Caco-2 (cell line): Measurements from ENCODE around the gene SYNPO2. TPM values are rescaled to one million over a fixed set of nuclear protein-coding genes. Genes with fewer than 3 reads are reported as not detected.

ENCODE experiments used
- BruUV-seq: library from RNA; stranded (reverse); fragments of 400-500 nt; replicated peaks from 2 replicates; lab custom pipeline; 2021; lab: Mats Ljungman, UMichigan
- CTCF ChIA-PET: fragments of 300-600 bp; sonication (Branson Sonifier 250); formaldehyde crosslinking; loops from one replicate; lab custom pipeline; 2022; ENCODE audit warnings: antibody characterized with exemption; lab: Charles Lee
- POLR2A ChIA-PET: fragments of 300-600 bp; sonication (Branson Sonifier 250); formaldehyde crosslinking; loops from one replicate; lab custom pipeline; 2022; ENCODE audit warnings: antibody characterized with exemption; lab: Charles Lee
- DNase-seq, 2 experiments: peaks; one replicate each; pipeline versions ENCODE4 v3.0.0 to v3.0.0-alpha.2; 2020 to 2022
- H3K27me3 ChIP-seq: replicated peaks from 2 replicates; pipeline ENCODE4 v1.6.0; 2011; ENCODE audit warnings: low read length; ENCODE audit not compliant: control insufficient read depth, insufficient read depth
- H3K36me3 ChIP-seq: 2 replicates; pipeline ENCODE4 v1.5.1; 2011; ENCODE audit warnings: low read length; ENCODE audit not compliant: control insufficient read depth, insufficient read depth
- H3K4me1 ChIP-seq: fragments of 250-450 bp; sonication (Bioruptor Pico); 2 replicates; pipeline ENCODE4 v1.5.1; 2020; ENCODE audit warnings: mild to moderate bottlenecking
- H3K4me3 ChIP-seq: 2 replicates; pipeline ENCODE4 v1.5.1; 2011; ENCODE audit warnings: low read depth, mild to moderate bottlenecking, control low read depth, low read length
- H3K9me3 ChIP-seq: fragments of 250-450 bp; sonication (Bioruptor Pico); 2 replicates; pipeline ENCODE4 v1.5.1; 2020; ENCODE audit warnings: mild to moderate bottlenecking, moderate library complexity
- H3K27ac Mint-ChIP-seq: one replicate; pipeline ENCODE4 v1.8.0; 2022; ENCODE audit warnings: mixed read lengths; ENCODE audit not compliant: unreplicated experiment
- H3K27me3 Mint-ChIP-seq: one replicate; pipeline ENCODE4 v1.8.0; 2022; ENCODE audit warnings: mixed read lengths; ENCODE audit not compliant: insufficient read depth, unreplicated experiment
- H3K36me3 Mint-ChIP-seq: one replicate; pipeline ENCODE4 v1.8.0; 2022; ENCODE audit warnings: mild to moderate bottlenecking, mixed read lengths; ENCODE audit not compliant: insufficient read depth, unreplicated experiment
- H3K4me1 Mint-ChIP-seq: one replicate; pipeline ENCODE4 v1.8.0; 2022; ENCODE audit warnings: low read depth, mixed read lengths; ENCODE audit not compliant: unreplicated experiment
- H3K4me3 Mint-ChIP-seq: one replicate; pipeline ENCODE4 v1.8.0; 2022; ENCODE audit warnings: mild to moderate bottlenecking, moderate library complexity, mixed read lengths; ENCODE audit not compliant: unreplicated experiment
- H3K9me3 Mint-ChIP-seq: one replicate; pipeline ENCODE4 v1.8.0; 2022; ENCODE audit warnings: mixed read lengths; ENCODE audit not compliant: unreplicated experiment
- intact Hi-C: fragments of 100-400 bp; cut with micrococcal nuclease; formaldehyde crosslinking; loops from one replicate; pipeline ENCODE4 v1.10.0; 2022; ENCODE audit not compliant: unreplicated experiment
- total RNA-seq: library from RNA; stranded (reverse); gene quantifications from 2 replicates; pipeline ENCODE4 v1.2.3, GENCODE V29; 2022
- TF ChIP-seq, protein P1 (sequence below), 2 experiments: fragments of 200-600 bp in 1 of 2; IDR thresholded peaks; 1 replicate in 1 of 2; 2 replicates in 1 of 2; pipeline versions ENCODE4 v1.5.1 to v1.8.0; 2011 to 2022; ENCODE audit warnings: antibody characterized with exemption in 1 of 2, control low read depth in 1 of 2, inconsistent platforms in 1 of 2, low read depth in 1 of 2, low read length in 1 of 2, mild to moderate bottlenecking in 1 of 2, moderate library complexity in 1 of 2; ENCODE audit not compliant: insufficient read depth in 1 of 2, severe bottlenecking in 1 of 2, unreplicated experiment in 1 of 2

The SYNPO2 gene
- total RNA-seq, 1 experiment from 2014 or later = 0.16 TPM

DNA sequence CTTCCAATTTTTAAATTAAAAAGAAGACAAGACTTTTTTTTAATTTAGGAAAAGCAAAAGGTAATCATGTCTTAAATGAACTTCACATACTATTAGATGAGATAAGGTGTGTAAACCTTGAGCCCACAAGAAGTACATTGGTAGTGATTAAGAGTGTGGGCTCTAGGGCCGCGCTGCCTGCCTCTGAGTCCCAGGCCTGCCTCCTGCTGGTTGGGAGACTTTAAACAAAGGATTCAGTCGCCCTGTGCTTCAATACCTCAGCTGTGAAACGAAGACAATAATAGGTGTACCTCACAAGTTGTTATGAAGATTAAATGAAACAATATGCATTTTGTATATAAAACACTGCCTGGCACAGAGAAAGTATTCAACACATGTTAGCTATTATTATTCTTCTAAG, 151.1 kb downstream of the SYNPO2 start:
- intact Hi-C loops = loop anchor here (1.0 kb wide), 1 partner anchor 57 kb away; no protein-coding TSS in a partner anchor
- Mint-ChIP-seq H3K36me3 (peaks cover 5% of the 10 kb centered on the region), H3K4me3 (no peak overlapping the region), H3K27me3 (no peaks in the 10 kb centered on the region), H3K4me1 (peaks cover 20% of the 10 kb centered on the region), H3K9me3 (no peaks in the 10 kb centered on the region), H3K27ac (no peak overlapping the region)
- TF ChIP-seq, protein P1, sequence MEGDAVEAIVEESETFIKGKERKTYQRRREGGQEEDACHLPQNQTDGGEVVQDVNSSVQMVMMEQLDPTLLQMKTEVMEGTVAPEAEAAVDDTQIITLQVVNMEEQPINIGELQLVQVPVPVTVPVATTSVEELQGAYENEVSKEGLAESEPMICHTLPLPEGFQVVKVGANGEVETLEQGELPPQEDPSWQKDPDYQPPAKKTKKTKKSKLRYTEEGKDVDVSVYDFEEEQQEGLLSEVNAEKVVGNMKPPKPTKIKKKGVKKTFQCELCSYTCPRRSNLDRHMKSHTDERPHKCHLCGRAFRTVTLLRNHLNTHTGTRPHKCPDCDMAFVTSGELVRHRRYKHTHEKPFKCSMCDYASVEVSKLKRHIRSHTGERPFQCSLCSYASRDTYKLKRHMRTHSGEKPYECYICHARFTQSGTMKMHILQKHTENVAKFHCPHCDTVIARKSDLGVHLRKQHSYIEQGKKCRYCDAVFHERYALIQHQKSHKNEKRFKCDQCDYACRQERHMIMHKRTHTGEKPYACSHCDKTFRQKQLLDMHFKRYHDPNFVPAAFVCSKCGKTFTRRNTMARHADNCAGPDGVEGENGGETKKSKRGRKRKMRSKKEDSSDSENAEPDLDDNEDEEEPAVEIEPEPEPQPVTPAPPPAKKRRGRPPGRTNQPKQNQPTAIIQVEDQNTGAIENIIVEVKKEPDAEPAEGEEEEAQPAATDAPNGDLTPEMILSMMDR (IDR thresholded peaks at IDR 0.05; ENCODE audit: insufficient read depth in 1 of 2, low read depth in 1 of 2, low read length in 1 of 2, severe bottlenecking in 1 of 2, unreplicated experiment in 1 of 2) = peak; percentile 24 to 26
- Histone ChIP-seq H3K4me3 (no peak overlapping the region), H3K4me1 (peaks cover 10% of the 10 kb centered on the region), H3K9me3 (no peaks in the 10 kb centered on the region), H3K27me3 (no peaks in the 10 kb centered on the region), H3K36me3 (no peaks in the 10 kb centered on the region)
- POLR2A ChIA-PET = interaction anchor here (1.0 to 1.1 kb wide), 2 partner anchors 98 to 172 kb away, joined by 3 read pairs; partner anchors contain the start of gene USP53
- CTCF ChIA-PET = interaction anchor here (0.9 kb wide), 1 partner anchor 77 kb away, joined by 4 read pairs; no protein-coding TSS in a partner anchor
- no peak for DNase-seq
- no TSS peak for BruUV-seq

GRCh38 chr4:119040261-119040660, 151.6 kb downstream of the SYNPO2 start:
- DNase-seq = no peak
- BruUV-seq = no TSS peak
- POLR2A ChIA-PET = interaction anchor here (1.1 kb wide), 1 partner anchor 172 kb away, joined by 3 read pairs; the partner anchor contains the start of gene USP53
- Histone ChIP-seq H3K9me3 (no peaks in the 10 kb centered on the region), H3K27me3 (no peaks in the 10 kb centered on the region), H3K4me3 (no peak overlapping the region), H3K4me1 (peaks cover 10% of the 10 kb centered on the region), H3K36me3 (no peaks in the 10 kb centered on the region)
- TF ChIP-seq, protein P1 (IDR thresholded peaks at IDR 0.05; ENCODE audit: insufficient read depth in 1 of 2, low read depth in 1 of 2, low read length in 1 of 2, severe bottlenecking in 1 of 2, unreplicated experiment in 1 of 2) = no peak
- no peaks in the 10 kb centered on the region for H3K27me3 Mint-ChIP-seq
- H3K4me3 Mint-ChIP-seq = no peak overlapping the region
- CTCF ChIA-PET = interaction anchor here (0.8 to 1.0 kb wide), 3 partner anchors 76 to 260 kb away, joined by 3 to 4 read pairs (median 4); a partner anchor contains a TSS
- intact Hi-C loops = no loop called here
- peaks cover 5% of the 10 kb centered on the region for H3K36me3 Mint-ChIP-seq
- H3K9me3 Mint-ChIP-seq = no peaks in the 10 kb centered on the region
- H3K4me1 Mint-ChIP-seq = peaks cover 20% of the 10 kb centered on the region
- H3K27ac Mint-ChIP-seq = no peak overlapping the region

- no peaks in the 10 kb centered on the region for H3K27me3 Mint-ChIP-seq
- ChIA-PET POLR2A (interaction anchor here (1.1 kb wide), 1 partner anchor 171 kb away, joined by 3 read pairs; the partner anchor contains the start of gene USP53), CTCF (interaction anchor here (0.6 to 1.0 kb wide), 4 partner anchors 76 to 259 kb away, joined by 3 to 5 read pairs (median 4); a partner anchor contains a TSS)
- Histone ChIP-seq H3K4me1 (peaks cover 10% of the 10 kb centered on the region), H3K4me3 (no peak overlapping the region), H3K9me3 (no peaks in the 10 kb centered on the region), H3K36me3 (no peaks in the 10 kb centered on the region), H3K27me3 (no peaks in the 10 kb centered on the region)
- peaks cover 5% of the 10 kb centered on the region for H3K36me3 Mint-ChIP-seq
- H3K4me1 Mint-ChIP-seq = peaks cover 20% of the 10 kb centered on the region
- no TSS peak for BruUV-seq
- TF ChIP-seq, protein P1 (IDR thresholded peaks at IDR 0.05; ENCODE audit: insufficient read depth in 1 of 2, low read depth in 1 of 2, low read length in 1 of 2, severe bottlenecking in 1 of 2, unreplicated experiment in 1 of 2) = no peak
- H3K27ac Mint-ChIP-seq = no peak overlapping the region
- intact Hi-C loops = no loop called here
- DNase-seq = no peak
- no peaks in the 10 kb centered on the region for H3K9me3 Mint-ChIP-seq
- no peak overlapping the region for H3K4me3 Mint-ChIP-seq
Observed at GRCh38 chr4:119040694-119041185, 152.1 kb downstream of the SYNPO2 start.
